Type B pancreatic cell (in vitro differentiated cells): ENCODE results near the gene FBH1. TPM values are rescaled to one million over a fixed set of nuclear protein-coding genes. Genes with fewer than 3 reads are reported as not detected.
"Not testable (repeated sequence)": the region's sequence is repeated elsewhere in the genome, so short reads cannot be mapped to it uniquely, and the experiment has no call there.

ENCODE experiments used
- DNase-seq: peaks from one replicate; pipeline ENCODE4 v3.0.0; 2021; ENCODE audit warnings: mixed read lengths; ENCODE audit not compliant: unreplicated experiment; ENCODE audit errors: extremely low spot score
- H3K27ac Mint-ChIP-seq: 2 replicates; pipeline ENCODE4 v1.8.0; 2021; ENCODE audit warnings: mild to moderate bottlenecking, mixed read lengths
- H3K27me3 Mint-ChIP-seq: 2 replicates; pipeline ENCODE4 v1.8.0; 2021; ENCODE audit warnings: mixed read lengths
- H3K36me3 Mint-ChIP-seq: 2 replicates; pipeline ENCODE4 v1.8.0; 2021; ENCODE audit warnings: mixed read lengths
- H3K4me1 Mint-ChIP-seq: one replicate; pipeline ENCODE4 v1.8.0; 2021; ENCODE audit warnings: mixed read lengths; ENCODE audit not compliant: unreplicated experiment
- H3K4me3 Mint-ChIP-seq: 2 replicates; pipeline ENCODE4 v1.8.0; 2021; ENCODE audit warnings: mild to moderate bottlenecking, mixed read lengths
- H3K9me3 Mint-ChIP-seq: 2 replicates; pipeline ENCODE4 v1.8.0; 2021; ENCODE audit warnings: mixed read lengths
- total RNA-seq: library from RNA; stranded (reverse); gene quantifications from 2 replicates; pipeline ENCODE4 v1.2.1, GENCODE V29; 2021; ENCODE audit warnings: low replicate concordance
- TF ChIP-seq, protein P1 (sequence below): fragments of 200-600 bp; sonication (generic); conservative IDR thresholded peaks from 2 replicates; pipeline ENCODE4 v1.5.0; 2021; ENCODE audit warnings: antibody characterized with exemption, mild to moderate bottlenecking

The FBH1 gene
- total RNA-seq, 1 donor from 2014 or later: 73.0 TPM

DNA sequence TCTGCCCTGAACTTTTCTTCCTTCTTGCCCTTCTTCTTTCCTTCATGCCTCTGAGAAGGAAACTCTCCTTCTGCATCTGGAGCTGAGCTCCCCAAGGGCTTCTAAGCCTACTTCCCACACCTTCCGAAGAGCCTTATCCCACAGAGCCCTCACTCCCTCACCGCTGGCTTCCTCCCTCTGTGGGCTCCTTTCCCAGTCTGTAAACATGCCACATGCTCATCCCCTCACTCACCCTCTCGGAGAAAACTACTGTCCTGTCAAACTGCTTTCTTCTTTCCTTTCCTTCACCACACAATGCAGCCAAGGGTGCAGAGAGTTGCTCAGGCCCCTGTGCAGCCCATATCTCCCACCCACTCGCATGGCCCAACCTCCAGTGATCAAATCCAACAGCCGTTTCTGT, 18.4 kb upstream of the FBH1 start:
- no peaks in the 10 kb centered on the region for H3K27me3 Mint-ChIP-seq
- H3K9me3 Mint-ChIP-seq: no peaks in the 10 kb centered on the region
- TF ChIP-seq, protein P1, sequence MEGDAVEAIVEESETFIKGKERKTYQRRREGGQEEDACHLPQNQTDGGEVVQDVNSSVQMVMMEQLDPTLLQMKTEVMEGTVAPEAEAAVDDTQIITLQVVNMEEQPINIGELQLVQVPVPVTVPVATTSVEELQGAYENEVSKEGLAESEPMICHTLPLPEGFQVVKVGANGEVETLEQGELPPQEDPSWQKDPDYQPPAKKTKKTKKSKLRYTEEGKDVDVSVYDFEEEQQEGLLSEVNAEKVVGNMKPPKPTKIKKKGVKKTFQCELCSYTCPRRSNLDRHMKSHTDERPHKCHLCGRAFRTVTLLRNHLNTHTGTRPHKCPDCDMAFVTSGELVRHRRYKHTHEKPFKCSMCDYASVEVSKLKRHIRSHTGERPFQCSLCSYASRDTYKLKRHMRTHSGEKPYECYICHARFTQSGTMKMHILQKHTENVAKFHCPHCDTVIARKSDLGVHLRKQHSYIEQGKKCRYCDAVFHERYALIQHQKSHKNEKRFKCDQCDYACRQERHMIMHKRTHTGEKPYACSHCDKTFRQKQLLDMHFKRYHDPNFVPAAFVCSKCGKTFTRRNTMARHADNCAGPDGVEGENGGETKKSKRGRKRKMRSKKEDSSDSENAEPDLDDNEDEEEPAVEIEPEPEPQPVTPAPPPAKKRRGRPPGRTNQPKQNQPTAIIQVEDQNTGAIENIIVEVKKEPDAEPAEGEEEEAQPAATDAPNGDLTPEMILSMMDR: no peak
- H3K4me3 Mint-ChIP-seq: peak overlapping the region; percentile 16
- H3K36me3 Mint-ChIP-seq: peaks cover 24% of the 10 kb centered on the region
- H3K4me1 Mint-ChIP-seq: peaks cover 17% of the 10 kb centered on the region
- H3K27ac Mint-ChIP-seq: peak overlapping the region; percentile 75
- DNase-seq: no peak

DNA sequence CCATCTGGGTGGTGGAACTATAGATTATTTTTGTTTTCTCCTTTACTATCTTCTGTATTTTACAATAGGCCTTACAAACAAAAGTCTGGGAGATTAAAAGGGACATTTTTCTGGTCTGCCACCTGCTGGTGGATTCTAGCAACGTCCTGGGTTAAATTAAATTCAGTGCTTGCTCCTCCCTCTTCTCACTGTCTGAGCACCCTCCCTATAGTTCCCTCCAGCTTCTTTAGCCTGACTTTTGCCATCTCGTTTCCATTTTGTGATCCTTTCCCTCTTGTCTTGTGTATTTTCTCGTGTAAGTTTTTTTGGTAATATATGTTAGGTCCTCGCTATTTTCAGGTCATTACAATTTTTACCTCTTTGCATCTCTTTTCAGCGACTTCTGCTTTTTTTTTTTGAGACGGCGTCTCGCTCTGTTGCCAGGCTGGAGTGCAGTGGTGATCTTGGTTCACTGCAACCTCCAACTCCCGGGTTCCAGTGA, 16.5 kb upstream of the FBH1 start:
- TF ChIP-seq, protein P1: peak; percentile 86
- no peak for DNase-seq
- H3K4me1 Mint-ChIP-seq: peaks cover 19% of the 10 kb centered on the region
- no peak overlapping the region for H3K4me3 Mint-ChIP-seq
- no peaks in the 10 kb centered on the region for H3K27me3 Mint-ChIP-seq
- H3K27ac Mint-ChIP-seq: no peak overlapping the region
- peaks cover 27% of the 10 kb centered on the region for H3K36me3 Mint-ChIP-seq
- H3K9me3 Mint-ChIP-seq: no peaks in the 10 kb centered on the region

DNA sequence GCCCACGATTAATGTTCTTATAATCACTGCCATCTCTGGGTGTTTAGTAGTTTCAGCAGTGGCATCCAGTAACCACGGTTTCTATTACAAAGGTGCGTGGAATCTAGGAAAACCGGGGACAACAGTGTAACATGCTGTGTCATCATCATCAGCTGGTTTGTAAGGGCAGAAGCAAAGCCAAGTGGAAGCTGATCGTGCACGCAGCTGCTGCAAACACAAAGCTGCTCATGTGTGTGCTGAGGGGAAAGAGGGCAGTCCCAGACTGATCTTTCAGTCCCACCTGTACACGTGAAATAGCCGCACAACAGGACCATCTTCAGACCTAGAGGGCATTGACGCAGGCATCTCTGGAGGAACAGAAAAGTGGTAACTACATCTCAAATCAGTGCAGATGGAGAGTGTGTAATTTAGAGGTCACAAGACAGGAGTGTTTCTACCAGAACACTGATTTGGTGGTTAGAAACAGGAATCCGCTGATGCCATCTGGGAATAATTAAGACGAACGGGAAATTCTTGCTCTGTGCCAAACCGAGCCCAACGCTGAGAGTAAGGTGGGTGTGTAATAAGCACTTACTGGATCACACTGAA, 13.8 kb upstream of the FBH1 start:
- H3K4me1 Mint-ChIP-seq: peaks cover 19% of the 10 kb centered on the region
- peaks cover 27% of the 10 kb centered on the region for H3K36me3 Mint-ChIP-seq
- TF ChIP-seq, protein P1: no peak
- H3K9me3 Mint-ChIP-seq: no peaks in the 10 kb centered on the region
- H3K4me3 Mint-ChIP-seq: peak overlapping the region; percentile 64
- peak overlapping the region; percentile 79 for H3K27ac Mint-ChIP-seq
- no peak for DNase-seq
- no peaks in the 10 kb centered on the region for H3K27me3 Mint-ChIP-seq

DNA sequence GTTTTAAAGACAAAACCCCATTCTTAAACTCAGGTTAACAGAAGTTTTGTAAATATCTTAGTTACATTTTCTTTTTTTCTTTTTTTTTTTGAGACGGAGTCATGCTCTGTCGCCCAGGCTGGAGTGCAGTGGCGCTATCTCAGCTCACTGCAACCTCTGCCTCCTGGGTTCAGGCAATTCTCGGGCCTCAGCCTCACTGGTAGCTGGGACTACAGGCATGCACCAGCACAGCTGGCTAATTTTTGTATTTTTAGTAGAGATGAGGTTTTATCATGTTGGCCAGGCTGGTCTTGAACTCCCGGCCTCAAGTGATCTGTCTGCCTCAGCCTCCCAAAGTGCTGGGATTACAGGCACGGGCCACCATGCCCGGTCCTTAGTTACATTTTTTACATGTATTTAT, 13.0 kb upstream of the FBH1 start:
- H3K9me3 Mint-ChIP-seq, H3K4me3 Mint-ChIP-seq, H3K27me3 Mint-ChIP-seq, H3K27ac Mint-ChIP-seq, DNase-seq: not testable (repeated sequence)
- Mint-ChIP-seq H3K36me3 (peaks cover 21% of the 10 kb centered on the region), H3K4me1 (peaks cover 13% of the 10 kb centered on the region)

DNA sequence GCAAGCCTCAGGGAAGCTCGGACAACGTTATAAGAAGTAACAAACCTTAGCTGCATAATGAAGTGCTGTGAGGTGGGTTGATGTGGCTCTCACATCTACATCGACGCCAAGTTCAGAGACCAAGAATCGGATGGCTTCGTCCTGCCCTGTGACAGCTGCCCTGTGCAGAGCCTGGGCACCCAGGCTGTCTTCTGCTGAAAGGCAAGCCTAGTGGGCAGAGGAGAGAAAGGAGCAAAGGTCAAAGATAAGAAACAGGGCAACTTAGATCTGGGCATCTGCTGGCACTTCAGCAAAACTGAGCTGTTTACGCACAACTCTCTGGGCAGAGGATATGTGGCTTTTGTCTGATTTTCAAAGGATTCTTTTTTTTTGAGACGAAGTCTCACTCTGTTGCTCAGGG, 7.1 kb upstream of the FBH1 start:
- TF ChIP-seq, protein P1: no peak
- Mint-ChIP-seq H3K9me3 (no peaks in the 10 kb centered on the region), H3K27me3 (no peaks in the 10 kb centered on the region), H3K4me1 (peaks cover 17% of the 10 kb centered on the region), H3K27ac (no peak overlapping the region), H3K4me3 (no peak overlapping the region), H3K36me3 (peaks cover 17% of the 10 kb centered on the region)
- DNase-seq: no peak

DNA sequence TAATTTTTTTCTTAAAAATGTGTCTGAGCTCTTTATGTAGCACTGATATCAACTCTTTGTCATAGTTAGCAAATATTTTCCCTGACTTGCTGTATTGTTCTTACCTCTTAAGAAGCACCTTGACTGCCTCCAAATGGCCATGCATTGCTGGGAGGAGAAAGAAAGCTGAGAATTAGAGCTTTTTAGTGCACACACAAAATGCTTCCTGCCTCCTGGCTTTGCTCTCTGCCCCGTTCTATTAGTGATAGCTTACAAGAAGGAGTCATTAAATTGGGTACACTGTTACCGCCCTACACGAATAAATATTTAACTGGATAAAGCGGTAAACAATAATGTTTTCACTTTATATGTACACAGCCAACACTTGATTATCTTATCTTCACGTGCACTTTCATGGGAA, 4.4 kb upstream of the FBH1 start:
- Mint-ChIP-seq H3K4me3 (no peak overlapping the region), H3K27ac (no peak overlapping the region), H3K4me1 (peaks cover 27% of the 10 kb centered on the region), H3K36me3 (peaks cover 21% of the 10 kb centered on the region), H3K27me3 (no peaks in the 10 kb centered on the region), H3K9me3 (no peaks in the 10 kb centered on the region)
- TF ChIP-seq, protein P1: no peak
- no peak for DNase-seq
